ENCODE data around the gene ACTL6A. TPM values are rescaled to one million over a fixed set of nuclear protein-coding genes. Genes with fewer than 3 reads are reported as not detected.
A peak's percentile ranks its signal among the peaks of the same experiment; 100 is the strongest.

ACTL6A gene
- total and polyA plus RNA-seq, 2 experiments from 2014 or later = 58.3 to 68.1 TPM

DNA sequence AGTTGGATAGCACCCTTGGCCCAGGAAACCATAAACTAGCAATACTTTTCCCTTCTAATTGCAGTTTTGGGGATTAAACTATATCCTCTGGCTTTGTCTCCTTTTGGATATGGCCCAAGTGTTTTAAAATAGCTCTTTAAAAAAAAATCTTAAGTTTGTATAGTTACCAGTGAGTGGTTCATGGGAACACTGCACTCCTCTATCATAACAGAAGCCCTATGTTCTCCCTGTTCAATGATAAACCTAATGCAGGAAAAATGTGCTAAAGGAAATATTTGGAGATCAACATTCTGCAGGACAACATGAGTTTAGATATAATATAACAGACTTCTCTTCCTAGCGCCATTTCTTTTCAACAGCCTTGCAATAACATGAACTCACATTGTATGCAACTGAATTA, 28.6 kb downstream of the ACTL6A start:
- Histone ChIP-seq H3K36me3 (peaks cover 77% of the 10 kb centered on the region), H3K27me3 (no peaks in the 10 kb centered on the region), H3K9me3 (ENCODE audit: low read depth) (no peaks in the 10 kb centered on the region), H3K4me3 (no peak overlapping the region), H3K4me1 (ENCODE audit: low read depth) (no peaks in the 10 kb centered on the region), H3K27ac (no peak overlapping the region)
- DNase-seq (ENCODE audit: low read depth in 1 of 2, low spot score in 1 of 2) = no peak
- no peak for TF ChIP-seq CTCF (IDR thresholded peaks at IDR 0.05; ENCODE audit: low read depth, low read length)

GRCh38 chr3:179599531-179599930, 36.8 kb downstream of the ACTL6A start:
- H3K9me3 ChIP-seq (ENCODE audit: low read depth) = no peaks in the 10 kb centered on the region
- peaks cover 66% of the 10 kb centered on the region for H3K36me3 ChIP-seq
- no peaks in the 10 kb centered on the region for H3K27me3 ChIP-seq
- TF ChIP-seq CTCF (IDR thresholded peaks at IDR 0.05; ENCODE audit: low read depth, low read length) = no peak
- no peak for DNase-seq (ENCODE audit: low read depth in 1 of 2, low spot score in 1 of 2)
- H3K27ac ChIP-seq = no peak overlapping the region
- H3K4me3 ChIP-seq = no peak overlapping the region
- peaks cover 7% of the 10 kb centered on the region for H3K4me1 ChIP-seq (ENCODE audit: low read depth)

DNA sequence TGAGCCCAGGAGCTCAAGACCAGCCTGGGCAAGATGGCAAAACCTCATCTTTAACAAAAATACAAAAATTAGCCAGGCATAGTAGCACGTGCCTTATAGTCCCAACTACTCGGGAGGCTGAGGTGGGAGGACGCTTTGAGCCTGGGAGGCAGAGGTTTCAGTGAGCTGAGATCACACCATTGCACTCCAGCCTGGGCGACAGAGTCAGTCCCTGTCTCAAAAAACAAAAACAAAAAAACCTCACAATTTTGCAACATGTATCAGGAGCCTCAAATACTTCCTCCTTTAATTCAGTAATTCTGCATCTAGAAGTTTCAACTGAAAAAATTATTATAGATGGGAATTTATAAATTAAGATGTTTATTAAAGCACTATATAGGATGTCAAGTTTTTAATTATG, 40.6 kb downstream of the ACTL6A start:
- no peak overlapping the region for H3K27ac ChIP-seq
- TF ChIP-seq CTCF (IDR thresholded peaks at IDR 0.05; ENCODE audit: low read depth, low read length) = no peak
- peaks cover 13% of the 10 kb centered on the region for H3K4me1 ChIP-seq (ENCODE audit: low read depth)
- H3K9me3 ChIP-seq (ENCODE audit: low read depth) = no peaks in the 10 kb centered on the region
- no peak for DNase-seq (ENCODE audit: low read depth in 1 of 2, low spot score in 1 of 2)
- peak overlapping the region; percentile 70 for H3K4me3 ChIP-seq
- H3K36me3 ChIP-seq = peaks cover 35% of the 10 kb centered on the region
- H3K27me3 ChIP-seq = no peaks in the 10 kb centered on the region

DNA sequence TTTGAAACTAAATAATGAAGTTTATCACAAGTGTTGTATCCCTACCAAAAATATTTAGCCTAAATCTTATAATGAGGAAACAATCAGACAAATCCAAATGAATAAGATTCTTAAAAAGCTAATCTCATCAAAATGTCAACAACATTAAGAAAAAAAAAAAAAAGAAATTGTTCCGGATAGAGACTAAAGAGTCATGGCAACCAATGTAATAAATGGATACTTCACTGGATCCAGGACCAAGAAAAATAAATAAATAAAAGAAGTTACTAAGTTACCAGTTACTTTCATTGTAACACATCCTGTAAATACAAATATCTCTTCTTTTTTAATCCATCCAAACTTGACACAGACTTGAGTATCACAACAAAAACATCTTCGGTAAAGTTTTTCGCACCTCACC, 41.1 kb downstream of the ACTL6A start:
- TF ChIP-seq CTCF (IDR thresholded peaks at IDR 0.05; ENCODE audit: low read depth, low read length) = no peak
- no peak for DNase-seq (ENCODE audit: low read depth in 1 of 2, low spot score in 1 of 2)
- peak overlapping the region; percentile 97 for H3K27ac ChIP-seq
- peak overlapping the region; percentile 70 for H3K4me3 ChIP-seq
- no peaks in the 10 kb centered on the region for H3K9me3 ChIP-seq (ENCODE audit: low read depth)
- H3K36me3 ChIP-seq = peaks cover 30% of the 10 kb centered on the region
- H3K4me1 ChIP-seq (ENCODE audit: low read depth) = peaks cover 13% of the 10 kb centered on the region
- no peaks in the 10 kb centered on the region for H3K27me3 ChIP-seq

DNA sequence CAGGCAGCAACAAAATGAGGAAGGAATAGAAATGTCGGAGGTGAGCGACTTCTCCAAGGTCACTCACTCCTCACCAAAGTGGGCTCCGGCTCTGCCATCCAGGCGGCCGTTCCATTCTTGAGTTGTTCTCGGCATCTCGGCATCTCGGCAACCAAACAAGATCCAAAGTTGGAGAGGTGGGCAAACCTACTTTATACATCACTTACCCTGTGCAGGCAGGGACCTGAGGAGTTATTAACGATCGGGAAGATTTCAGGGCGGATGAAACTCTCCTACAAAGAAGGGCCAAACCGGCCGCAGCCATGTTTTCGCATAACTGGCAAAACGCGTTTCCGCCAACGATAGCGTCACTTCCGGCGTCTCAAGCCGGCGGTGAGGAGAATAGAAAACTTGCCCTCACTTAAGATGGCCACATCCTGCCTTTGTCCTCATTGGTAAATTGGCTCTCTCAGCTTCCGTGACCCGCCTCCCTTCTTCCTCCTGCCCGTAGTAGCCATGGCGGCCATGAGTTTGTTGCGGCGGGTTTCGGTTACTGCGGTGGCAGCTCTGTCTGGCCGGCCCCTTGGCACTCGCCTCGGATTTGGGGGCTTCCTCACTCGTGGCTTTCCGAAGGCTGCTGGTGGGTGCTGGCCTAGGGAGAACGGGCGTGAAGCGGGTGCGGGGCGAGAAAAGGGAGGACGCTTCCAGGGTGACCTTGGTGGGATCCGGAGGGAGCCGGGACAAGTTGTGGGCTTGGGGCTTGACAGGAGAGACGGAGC, 41.8 kb downstream of the ACTL6A start, which contains the start of the genes MRPL47 and NDUFB5:
Gene MRPL47 (minus strand): TSS at position 318 of the 758 bp plus-strand sequence. CDS start 14 bp downstream, at position 304.
Gene NDUFB5 (plus strand): TSS at position 474 of the 758 bp plus-strand sequence. CDS start 22 bp downstream, at position 496.
- Histone ChIP-seq H3K27ac (peak within 1 kb of the TSS; percentile 97), H3K27me3 (no peaks in the 10 kb centered on the region), H3K4me3 (peak within 1 kb of the TSS; percentile 70), H3K36me3 (peaks cover 24% of the 10 kb centered on the region), H3K9me3 (ENCODE audit: low read depth) (no peaks in the 10 kb centered on the region), H3K4me1 (ENCODE audit: low read depth) (peaks cover 13% of the 10 kb centered on the region)
- no peak for TF ChIP-seq CTCF (IDR thresholded peaks at IDR 0.05; ENCODE audit: low read depth, low read length)
- peak; percentile 97 to 98 for DNase-seq (ENCODE audit: low read depth in 1 of 2, low spot score in 1 of 2)

Measured in cardiac muscle cell (in vitro differentiated cells and primary cell).